WTC11 (cell line): ENCODE results near the gene ZNF329. TPM values are rescaled to one million over a fixed set of nuclear protein-coding genes. Genes with fewer than 3 reads are reported as not detected.

ENCODE experiments used
- AFF4 ChIP-seq: sonication (generic); formaldehyde crosslinking; IDR thresholded peaks from 2 replicates; pipeline ENCODE4 v1.8.1; 2023; ENCODE audit warnings: mild to moderate bottlenecking, missing genetic modification reagents, borderline replicate concordance
- E2F1 ChIP-seq: sonication (generic); formaldehyde crosslinking; IDR thresholded peaks from 2 replicates; pipeline ENCODE4 v1.8.0; 2022; ENCODE audit warnings: mild to moderate bottlenecking, missing genetic modification reagents
- EMX1 ChIP-seq: fragments of 250-450 bp; sonication (Bioruptor Pico); IDR thresholded peaks from 2 replicates; pipeline ENCODE4 v1.8.0; 2021; ENCODE audit warnings: mild to moderate bottlenecking
- ERG ChIP-seq: fragments of 250-450 bp; sonication (Bioruptor Pico); IDR thresholded peaks from 2 replicates; pipeline ENCODE4 v1.8.0; 2021; ENCODE audit warnings: mild to moderate bottlenecking
- ETV6 ChIP-seq: sonication (generic); formaldehyde crosslinking; IDR thresholded peaks from 2 replicates; pipeline ENCODE4 v1.8.1; 2022; ENCODE audit warnings: mild to moderate bottlenecking, missing genetic modification reagents
- FOXP1 ChIP-seq: sonication (generic); formaldehyde crosslinking; IDR thresholded peaks from 2 replicates; pipeline ENCODE4 v1.8.0; 2022; ENCODE audit warnings: missing genetic modification reagents, mild to moderate bottlenecking, moderate library complexity, borderline replicate concordance
- HMGXB4 ChIP-seq: sonication (generic); formaldehyde crosslinking; IDR thresholded peaks from 2 replicates; pipeline ENCODE4 v1.8.1; 2023; ENCODE audit warnings: mild to moderate bottlenecking, moderate library complexity, missing genetic modification reagents
- MYBL2 ChIP-seq: sonication (generic); formaldehyde crosslinking; IDR thresholded peaks from 2 replicates; pipeline ENCODE4 v1.8.1; 2023; ENCODE audit warnings: mild to moderate bottlenecking, moderate library complexity, missing genetic modification reagents
- PRRX2 ChIP-seq: fragments of 250-450 bp; sonication (Bioruptor Pico); IDR thresholded peaks from 2 replicates; pipeline ENCODE4 v1.8.0; 2021; ENCODE audit warnings: mild to moderate bottlenecking
- SP1 ChIP-seq: sonication (generic); formaldehyde crosslinking; conservative IDR thresholded peaks from 2 replicates; pipeline ENCODE4 v1.8.1; 2022; ENCODE audit warnings: missing genetic modification reagents
- ZNF138 ChIP-seq: sonication (generic); formaldehyde crosslinking; conservative IDR thresholded peaks from 2 replicates; pipeline ENCODE4 v1.8.1; 2022; ENCODE audit warnings: mild to moderate bottlenecking, moderate library complexity, missing genetic modification reagents
- ZNF219 ChIP-seq: sonication (generic); formaldehyde crosslinking; IDR thresholded peaks from 2 replicates; pipeline ENCODE4 v1.8.0; 2023; ENCODE audit warnings: missing genetic modification reagents, mild to moderate bottlenecking, borderline replicate concordance
- ZNF232 ChIP-seq: sonication (generic); formaldehyde crosslinking; IDR thresholded peaks from 2 replicates; pipeline ENCODE4 v1.8.0; 2022; ENCODE audit warnings: mild to moderate bottlenecking, missing genetic modification reagents
- ZNF396 ChIP-seq: fragments of 250-450 bp; sonication (Bioruptor Pico); IDR thresholded peaks from 2 replicates; pipeline ENCODE4 v1.8.0; 2021; ENCODE audit warnings: mild to moderate bottlenecking, moderate library complexity, borderline replicate concordance
- ZNF416 ChIP-seq: fragments of 250-450 bp; sonication (Bioruptor Pico); IDR thresholded peaks from 2 replicates; pipeline ENCODE4 v1.9.0; 2021; ENCODE audit warnings: mild to moderate bottlenecking, inconsistent platforms
- total RNA-seq: library from RNA; stranded (reverse); gene quantifications from 3 replicates; pipeline ENCODE4 v1.2.3, GENCODE V29; 2021
- TF ChIP-seq, protein P1 (sequence below): sonication (generic); formaldehyde crosslinking; IDR thresholded peaks from 2 replicates; pipeline ENCODE4 v1.8.0; 2022; ENCODE audit warnings: mild to moderate bottlenecking, missing genetic modification reagents
- TF ChIP-seq, protein P2 (sequence below): fragments of 200-600 bp; IDR thresholded peaks from 2 replicates; pipeline ENCODE4 v1.8.0; 2022; ENCODE audit warnings: antibody characterized with exemption
- TF ChIP-seq, protein P3 (sequence below): sonication (generic); formaldehyde crosslinking; conservative IDR thresholded peaks from 2 replicates; pipeline ENCODE4 v1.8.1; 2023; ENCODE audit warnings: mild to moderate bottlenecking, low read depth, missing genetic modification reagents, moderate library complexity
- TF ChIP-seq, protein P4 (sequence below): sonication (generic); formaldehyde crosslinking; IDR thresholded peaks from 2 replicates; pipeline ENCODE4 v1.8.0; 2022; ENCODE audit warnings: missing genetic modification reagents

ZNF329 gene
- total RNA-seq, 1 experiment from 2014 or later: 16.3 TPM

- TF ChIP-seq, protein P1, sequence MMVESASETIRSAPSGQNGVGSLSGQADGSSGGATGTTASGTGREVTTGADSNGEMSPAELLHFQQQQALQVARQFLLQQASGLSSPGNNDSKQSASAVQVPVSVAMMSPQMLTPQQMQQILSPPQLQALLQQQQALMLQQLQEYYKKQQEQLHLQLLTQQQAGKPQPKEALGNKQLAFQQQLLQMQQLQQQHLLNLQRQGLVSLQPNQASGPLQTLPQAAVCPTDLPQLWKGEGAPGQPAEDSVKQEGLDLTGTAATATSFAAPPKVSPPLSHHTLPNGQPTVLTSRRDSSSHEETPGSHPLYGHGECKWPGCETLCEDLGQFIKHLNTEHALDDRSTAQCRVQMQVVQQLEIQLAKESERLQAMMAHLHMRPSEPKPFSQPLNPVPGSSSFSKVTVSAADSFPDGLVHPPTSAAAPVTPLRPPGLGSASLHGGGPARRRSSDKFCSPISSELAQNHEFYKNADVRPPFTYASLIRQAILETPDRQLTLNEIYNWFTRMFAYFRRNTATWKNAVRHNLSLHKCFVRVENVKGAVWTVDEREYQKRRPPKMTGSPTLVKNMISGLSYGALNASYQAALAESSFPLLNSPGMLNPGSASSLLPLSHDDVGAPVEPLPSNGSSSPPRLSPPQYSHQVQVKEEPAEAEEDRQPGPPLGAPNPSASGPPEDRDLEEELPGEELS (CRISPR knock-in tag): 0 out of 2 replicates have a peak, but pooled peaks have one; percentile 41
- no peak for TF ChIP-seq MYBL2
- TF ChIP-seq, protein P2, sequence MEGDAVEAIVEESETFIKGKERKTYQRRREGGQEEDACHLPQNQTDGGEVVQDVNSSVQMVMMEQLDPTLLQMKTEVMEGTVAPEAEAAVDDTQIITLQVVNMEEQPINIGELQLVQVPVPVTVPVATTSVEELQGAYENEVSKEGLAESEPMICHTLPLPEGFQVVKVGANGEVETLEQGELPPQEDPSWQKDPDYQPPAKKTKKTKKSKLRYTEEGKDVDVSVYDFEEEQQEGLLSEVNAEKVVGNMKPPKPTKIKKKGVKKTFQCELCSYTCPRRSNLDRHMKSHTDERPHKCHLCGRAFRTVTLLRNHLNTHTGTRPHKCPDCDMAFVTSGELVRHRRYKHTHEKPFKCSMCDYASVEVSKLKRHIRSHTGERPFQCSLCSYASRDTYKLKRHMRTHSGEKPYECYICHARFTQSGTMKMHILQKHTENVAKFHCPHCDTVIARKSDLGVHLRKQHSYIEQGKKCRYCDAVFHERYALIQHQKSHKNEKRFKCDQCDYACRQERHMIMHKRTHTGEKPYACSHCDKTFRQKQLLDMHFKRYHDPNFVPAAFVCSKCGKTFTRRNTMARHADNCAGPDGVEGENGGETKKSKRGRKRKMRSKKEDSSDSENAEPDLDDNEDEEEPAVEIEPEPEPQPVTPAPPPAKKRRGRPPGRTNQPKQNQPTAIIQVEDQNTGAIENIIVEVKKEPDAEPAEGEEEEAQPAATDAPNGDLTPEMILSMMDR: no peak
- no peak for TF ChIP-seq ERG
- peak; percentile 89; the same call in 1 of the 2 replicates for TF ChIP-seq AFF4 (CRISPR knock-in tag)
- TF ChIP-seq ZNF396 (CRISPR knock-in tag): no peak
- TF ChIP-seq PRRX2 (CRISPR knock-in tag): no peak
- TF ChIP-seq EMX1: no peak
- no peak for TF ChIP-seq ZNF219
- peak; percentile 70; the same call in 1 of the 2 replicates for TF ChIP-seq ZNF232 (CRISPR knock-in tag)
- TF ChIP-seq HMGXB4 (CRISPR knock-in tag): peak; percentile 25; the same call in 1 of the 2 replicates
- peak; percentile 66; the same call in 1 of the 2 replicates for TF ChIP-seq E2F1
- TF ChIP-seq, protein P3, sequence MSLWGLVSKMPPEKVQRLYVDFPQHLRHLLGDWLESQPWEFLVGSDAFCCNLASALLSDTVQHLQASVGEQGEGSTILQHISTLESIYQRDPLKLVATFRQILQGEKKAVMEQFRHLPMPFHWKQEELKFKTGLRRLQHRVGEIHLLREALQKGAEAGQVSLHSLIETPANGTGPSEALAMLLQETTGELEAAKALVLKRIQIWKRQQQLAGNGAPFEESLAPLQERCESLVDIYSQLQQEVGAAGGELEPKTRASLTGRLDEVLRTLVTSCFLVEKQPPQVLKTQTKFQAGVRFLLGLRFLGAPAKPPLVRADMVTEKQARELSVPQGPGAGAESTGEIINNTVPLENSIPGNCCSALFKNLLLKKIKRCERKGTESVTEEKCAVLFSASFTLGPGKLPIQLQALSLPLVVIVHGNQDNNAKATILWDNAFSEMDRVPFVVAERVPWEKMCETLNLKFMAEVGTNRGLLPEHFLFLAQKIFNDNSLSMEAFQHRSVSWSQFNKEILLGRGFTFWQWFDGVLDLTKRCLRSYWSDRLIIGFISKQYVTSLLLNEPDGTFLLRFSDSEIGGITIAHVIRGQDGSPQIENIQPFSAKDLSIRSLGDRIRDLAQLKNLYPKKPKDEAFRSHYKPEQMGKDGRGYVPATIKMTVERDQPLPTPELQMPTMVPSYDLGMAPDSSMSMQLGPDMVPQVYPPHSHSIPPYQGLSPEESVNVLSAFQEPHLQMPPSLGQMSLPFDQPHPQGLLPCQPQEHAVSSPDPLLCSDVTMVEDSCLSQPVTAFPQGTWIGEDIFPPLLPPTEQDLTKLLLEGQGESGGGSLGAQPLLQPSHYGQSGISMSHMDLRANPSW: peak; percentile 82; the same call in 1 of the 2 replicates
- TF ChIP-seq ETV6 (CRISPR knock-in tag): peak; percentile 92
- peak; percentile 86 for TF ChIP-seq FOXP1
- TF ChIP-seq, protein P4, sequence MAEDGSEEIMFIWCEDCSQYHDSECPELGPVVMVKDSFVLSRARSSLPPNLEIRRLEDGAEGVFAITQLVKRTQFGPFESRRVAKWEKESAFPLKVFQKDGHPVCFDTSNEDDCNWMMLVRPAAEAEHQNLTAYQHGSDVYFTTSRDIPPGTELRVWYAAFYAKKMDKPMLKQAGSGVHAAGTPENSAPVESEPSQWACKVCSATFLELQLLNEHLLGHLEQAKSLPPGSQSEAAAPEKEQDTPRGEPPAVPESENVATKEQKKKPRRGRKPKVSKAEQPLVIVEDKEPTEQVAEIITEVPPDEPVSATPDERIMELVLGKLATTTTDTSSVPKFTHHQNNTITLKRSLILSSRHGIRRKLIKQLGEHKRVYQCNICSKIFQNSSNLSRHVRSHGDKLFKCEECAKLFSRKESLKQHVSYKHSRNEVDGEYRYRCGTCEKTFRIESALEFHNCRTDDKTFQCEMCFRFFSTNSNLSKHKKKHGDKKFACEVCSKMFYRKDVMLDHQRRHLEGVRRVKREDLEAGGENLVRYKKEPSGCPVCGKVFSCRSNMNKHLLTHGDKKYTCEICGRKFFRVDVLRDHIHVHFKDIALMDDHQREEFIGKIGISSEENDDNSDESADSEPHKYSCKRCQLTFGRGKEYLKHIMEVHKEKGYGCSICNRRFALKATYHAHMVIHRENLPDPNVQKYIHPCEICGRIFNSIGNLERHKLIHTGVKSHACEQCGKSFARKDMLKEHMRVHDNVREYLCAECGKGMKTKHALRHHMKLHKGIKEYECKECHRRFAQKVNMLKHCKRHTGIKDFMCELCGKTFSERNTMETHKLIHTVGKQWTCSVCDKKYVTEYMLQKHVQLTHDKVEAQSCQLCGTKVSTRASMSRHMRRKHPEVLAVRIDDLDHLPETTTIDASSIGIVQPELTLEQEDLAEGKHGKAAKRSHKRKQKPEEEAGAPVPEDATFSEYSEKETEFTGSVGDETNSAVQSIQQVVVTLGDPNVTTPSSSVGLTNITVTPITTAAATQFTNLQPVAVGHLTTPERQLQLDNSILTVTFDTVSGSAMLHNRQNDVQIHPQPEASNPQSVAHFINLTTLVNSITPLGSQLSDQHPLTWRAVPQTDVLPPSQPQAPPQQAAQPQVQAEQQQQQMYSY (CRISPR knock-in tag): 0 out of 2 replicates have a peak, but pooled peaks have one; percentile 8
- peak; percentile 50; the same call in 1 of the 2 replicates for TF ChIP-seq SP1 (CRISPR knock-in tag)
- peak; percentile 6; the same call in 1 of the 2 replicates for TF ChIP-seq ZNF416 (CRISPR knock-in tag)
- TF ChIP-seq ZNF138 (CRISPR knock-in tag): peak; percentile 57; the same call in 1 of the 2 replicates
These were observed at the start of gene ZNF329 (continued) for GRCh38 chr19:58150328-58150921.
